ENCODE measurements around the gene GLIS1. TPM values are rescaled to one million over a fixed set of nuclear protein-coding genes. Genes with fewer than 3 reads are reported as not detected.

Gene GLIS1
- total and polyA plus RNA-seq, 12 donors: 0.06 to 0.10 (median 0.09) TPM; not detected in 7

DNA sequence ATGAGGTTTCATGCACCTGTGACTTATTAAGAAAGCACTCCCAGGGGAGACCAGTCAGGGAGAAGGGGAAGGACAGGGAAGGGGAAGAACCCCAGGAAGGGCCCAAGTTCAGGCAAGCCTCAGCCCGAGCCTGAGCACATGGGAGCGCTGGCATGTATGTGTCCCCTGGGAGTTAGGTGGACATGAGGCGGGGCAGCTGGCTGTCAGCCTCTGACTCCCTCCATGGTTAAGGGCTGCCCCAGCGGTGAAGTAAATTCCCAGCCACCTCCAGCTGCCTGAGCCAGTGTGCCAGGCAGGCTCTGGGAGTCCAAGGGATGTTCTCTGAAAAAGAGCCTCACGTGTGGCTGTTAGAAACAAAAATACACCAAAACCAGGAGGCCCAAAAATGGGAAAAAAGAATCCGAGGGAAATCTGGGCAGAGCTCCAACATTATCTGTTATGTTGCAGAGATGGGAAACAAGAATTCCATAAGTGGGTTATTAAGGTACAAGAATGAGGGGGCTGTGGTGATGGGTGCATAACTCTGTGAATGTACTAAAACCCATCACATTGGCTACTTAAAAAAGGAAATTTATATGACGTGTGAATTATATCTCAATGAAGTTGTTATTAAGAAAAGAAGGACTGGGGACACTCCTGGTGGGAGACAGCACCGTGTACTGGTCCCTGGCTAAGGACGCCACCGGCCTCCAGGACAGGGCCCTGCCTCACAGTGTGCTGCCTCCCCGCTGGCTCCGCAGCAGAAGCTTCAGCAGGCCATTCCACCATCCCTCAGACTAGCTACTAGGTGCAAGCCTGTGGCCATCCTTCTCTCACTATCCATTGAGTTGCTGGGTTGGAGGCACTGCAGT, 261.1 kb downstream of the GLIS1 start:
- Histone ChIP-seq H3K4me3 (no peak overlapping the region), H3K27me3 (peaks cover 0 to 33% (median 4%) of the 10 kb centered on the region in 7 donors), H3K27ac (no peak overlapping the region), H3K36me3 (no peaks in the 10 kb centered on the region), H3K9me3 (no peaks in the 10 kb centered on the region), H3K4me1 (no peaks in the 10 kb centered on the region)
- DNase-seq: no peak
- intact Hi-C loops (cut with DNase I): loop anchor here in 1 of 10 donors (5.0 kb wide), 1 partner anchor 1334 kb away; no protein-coding TSS in a partner anchor
- 73% methylated on average over 12 of the region's 12 CpGs for WGBS, 2 donors
- ATAC-seq: no peak
- TF ChIP-seq CTCF (IDR thresholded peaks at IDR 0.05): no peak

DNA sequence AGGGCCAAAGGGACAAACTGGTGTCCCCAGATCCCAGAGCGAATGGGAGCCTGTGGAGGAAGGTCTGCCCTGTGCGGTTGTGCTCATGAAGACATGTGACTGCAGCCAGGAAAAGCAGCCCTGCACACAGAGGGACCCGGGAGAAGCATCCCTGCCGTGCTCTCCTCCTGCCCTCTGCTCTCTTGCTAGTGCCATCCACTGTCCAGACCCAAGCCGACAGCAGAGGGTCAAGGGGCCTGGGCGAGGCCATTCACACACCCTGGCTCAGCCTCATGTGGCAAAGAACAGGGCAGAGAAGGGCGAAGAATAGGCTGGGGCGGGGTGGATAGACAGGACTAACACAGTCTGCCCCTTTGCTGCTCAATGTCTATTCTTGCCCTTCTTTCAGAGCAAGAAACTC, 262.4 kb downstream of the GLIS1 start:
- H3K27ac ChIP-seq: no peak overlapping the region
- intact Hi-C loops (cut with DNase I): loop anchor here in 1 of 10 donors (5.0 kb wide), 1 partner anchor 1336 kb away; no protein-coding TSS in a partner anchor
- H3K4me3 ChIP-seq: no peak overlapping the region
- no peak for TF ChIP-seq CTCF (IDR thresholded peaks at IDR 0.05)
- no peaks in the 10 kb centered on the region for H3K36me3 ChIP-seq
- WGBS, 2 donors: 77 to 82% methylated on average over 8 of the region's 8 CpGs
- no peak for DNase-seq
- ATAC-seq: no peak
- H3K9me3 ChIP-seq: no peaks in the 10 kb centered on the region
- H3K27me3 ChIP-seq: peaks cover 0 to 25% (median 4%) of the 10 kb centered on the region in 7 donors
- H3K4me1 ChIP-seq: no peaks in the 10 kb centered on the region

DNA sequence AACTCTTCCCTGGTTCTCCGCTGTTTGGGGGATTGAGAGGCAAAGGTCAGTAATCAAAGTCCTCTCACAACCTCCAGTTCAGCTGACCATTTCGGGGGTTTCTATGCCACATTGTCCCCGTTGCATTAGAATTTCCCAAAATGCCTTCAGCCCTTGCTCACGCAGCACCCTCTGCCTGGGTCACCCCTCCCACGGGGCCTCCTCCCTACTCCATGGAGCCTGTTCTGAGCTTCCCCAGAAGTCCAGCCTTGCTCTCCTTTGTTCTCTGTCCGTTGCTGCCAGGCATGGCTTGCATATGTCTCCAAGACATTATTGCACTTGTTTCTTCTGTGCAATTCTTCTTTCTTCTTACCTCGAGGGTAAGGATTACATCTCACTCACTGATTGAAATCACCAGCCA, 263.3 kb downstream of the GLIS1 start:
- ATAC-seq (no peak), DNase-seq (no peak)
- Histone ChIP-seq H3K9me3 (no peaks in the 10 kb centered on the region), H3K4me1 (peaks cover 0 to 2% (median 0%) of the 10 kb centered on the region in 9 donors), H3K27me3 (peaks cover 0 to 24% (median 4%) of the 10 kb centered on the region in 7 donors), H3K4me3 (no peak overlapping the region), H3K27ac (no peak overlapping the region), H3K36me3 (no peaks in the 10 kb centered on the region)
- TF ChIP-seq CTCF (IDR thresholded peaks at IDR 0.05): no peak
- WGBS, 2 donors: 75 to 80% methylated on average over 7 of the region's 7 CpGs
- intact Hi-C loops (cut with DNase I): loop anchor here in 1 of 10 donors (5.0 kb wide), 1 partner anchor 1337 kb away; no protein-coding TSS in a partner anchor

DNA sequence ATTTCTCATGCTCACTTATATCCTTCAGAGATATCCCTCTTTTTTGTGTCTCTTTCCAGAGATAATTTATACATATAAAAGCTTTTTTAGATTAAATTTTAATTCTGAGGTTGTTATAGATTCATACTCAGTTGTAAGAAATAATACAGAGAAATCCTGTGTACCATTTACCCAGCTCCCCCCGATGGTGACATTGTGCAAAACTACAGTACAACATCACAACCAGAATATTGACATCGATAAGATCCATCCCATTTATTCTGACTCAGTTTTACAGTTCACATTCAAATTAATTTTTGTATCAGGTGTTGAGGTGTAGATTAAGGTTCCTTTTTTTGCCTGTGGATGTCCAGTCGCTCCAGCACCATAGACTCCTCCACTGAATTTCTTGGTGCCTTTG, 265.5 kb downstream of the GLIS1 start:
- no peak overlapping the region for H3K4me3 ChIP-seq
- DNase-seq (no peak), ATAC-seq (no peak)
- H3K27me3 ChIP-seq: peaks cover 0 to 17% (median 6%) of the 10 kb centered on the region in 7 donors
- H3K27ac ChIP-seq: no peak overlapping the region
- H3K36me3 ChIP-seq: no peaks in the 10 kb centered on the region
- no peaks in the 10 kb centered on the region for H3K9me3 ChIP-seq
- TF ChIP-seq CTCF (IDR thresholded peaks at IDR 0.05): peak in 1 of 9 donors; percentile 6
- 84 to 92% methylated on average over 3 of the region's 3 CpGs for WGBS, 2 donors
- intact Hi-C loops (cut with DNase I): no loop called here
- H3K4me1 ChIP-seq: peaks cover 0 to 8% (median 0%) of the 10 kb centered on the region in 9 donors
